PC-3 (cell line): ENCODE data around the gene PLEKHM3. TPM values are rescaled to one million over a fixed set of nuclear protein-coding genes. Genes with fewer than 3 reads are reported as not detected.

ENCODE experiments used
- ATAC-seq: fragments of 200-7000 bp; cut with Tn5 transposase; 2 replicates; pipeline ENCODE4 v1.9.1; 2020; ENCODE audit warnings: mild to moderate bottlenecking, moderate library complexity
- BruUV-seq: library from RNA; stranded (reverse); fragments of 400-500 nt; replicated peaks from 2 replicates; lab custom pipeline; 2021; lab: Mats Ljungman, UMichigan
- CTCF ChIA-PET: fragments of 300-600 bp; sonication (Branson Sonifier 250); formaldehyde crosslinking; loops from one replicate; lab custom pipeline; 2022; ENCODE audit warnings: antibody characterized with exemption; lab: Charles Lee
- POLR2A ChIA-PET: fragments of 300-600 bp; sonication (Branson Sonifier 250); formaldehyde crosslinking; loops from one replicate; lab custom pipeline; 2022; ENCODE audit warnings: antibody characterized with exemption; ENCODE audit not compliant: unreplicated experiment; lab: Charles Lee
- DNase-seq: peaks from one replicate; pipeline ENCODE4 v3.0.0-alpha.2; 2015
- H2AFZ ChIP-seq: fragments of 300-600 bp; sonication (generic); 2 replicates; pipeline ENCODE4 v1.6.0; 2016; ENCODE audit warnings: antibody characterized with exemption, low read length
- H3F3A ChIP-seq: fragments of 300-600 bp; sonication (generic); one replicate; pipeline ENCODE4 v1.6.0; 2017; ENCODE audit warnings: antibody characterized with exemption, low read length, control low read depth, mild to moderate bottlenecking; ENCODE audit not compliant: unreplicated experiment
- H3K27ac ChIP-seq: fragments of 300-600 bp; sonication (generic); 2 replicates; pipeline ENCODE4 v1.5.1; 2016; ENCODE audit warnings: mild to moderate bottlenecking, low read length
- H3K27me3 ChIP-seq: fragments of 300-600 bp; sonication (generic); 2 replicates; pipeline ENCODE4 v1.6.1; 2016; ENCODE audit warnings: low read length, mixed read lengths
- H3K36me3 ChIP-seq: fragments of 300-600 bp; sonication (generic); 2 replicates; pipeline ENCODE4 v1.6.1; 2016; ENCODE audit warnings: low read depth, mixed run types, low read length, mixed read lengths
- H3K4me1 ChIP-seq: fragments of 300-600 bp; sonication (generic); 2 replicates; pipeline ENCODE4 v1.5.1; 2016; ENCODE audit warnings: low read length; ENCODE audit not compliant: insufficient read depth
- H3K4me2 ChIP-seq: fragments of 300-600 bp; sonication (generic); 2 replicates; pipeline ENCODE4 v1.6.0; 2016; ENCODE audit warnings: low read length
- H3K4me3 ChIP-seq: fragments of 300-600 bp; sonication (generic); 2 replicates; pipeline ENCODE4 v1.5.1; 2016; ENCODE audit warnings: mild to moderate bottlenecking, low read length, mixed read lengths
- H3K79me2 ChIP-seq: fragments of 300-600 bp; sonication (generic); 2 replicates; pipeline ENCODE4 v1.6.1; 2017; ENCODE audit warnings: low read length, mixed read lengths
- H3K9ac ChIP-seq: fragments of 300-600 bp; sonication (generic); 2 replicates; pipeline ENCODE4 v1.6.0; 2016; ENCODE audit warnings: mild to moderate bottlenecking, low read length
- H3K9me2 ChIP-seq: fragments of 300-600 bp; sonication (generic); replicated peaks from 2 replicates; pipeline ENCODE4 v1.6.1; 2016; ENCODE audit warnings: mixed run types, low read length, mixed read lengths
- H3K9me3 ChIP-seq: fragments of 300-600 bp; sonication (generic); 2 replicates; pipeline ENCODE4 v1.6.1; 2016; ENCODE audit warnings: low read length, mixed read lengths
- H4K20me1 ChIP-seq: fragments of 300-600 bp; sonication (generic); 2 replicates; pipeline ENCODE4 v1.6.1; 2016; ENCODE audit warnings: low read length, mixed read lengths
- EZH2 ChIP-seq: fragments of 300-600 bp; sonication (generic); IDR thresholded peaks from one replicate; pipeline ENCODE4 v1.6.1; 2017; ENCODE audit warnings: antibody characterized with exemption, mild to moderate bottlenecking, low read length; ENCODE audit not compliant: unreplicated experiment
- EZH2phosphoT487 ChIP-seq: fragments of 300-600 bp; sonication (generic); IDR thresholded peaks from 2 replicates; pipeline ENCODE4 v1.6.1; 2018; ENCODE audit warnings: mild to moderate bottlenecking, antibody characterized with exemption, low read length, borderline replicate concordance
- intact Hi-C: fragments of 100-400 bp; cut with micrococcal nuclease; formaldehyde crosslinking; loops from 2 replicates; pipeline ENCODE4 v1.9.0; 2023
- total RNA-seq: library from RNA; depleted of rRNA; stranded (reverse); fragments of >200 nt; gene quantifications from 2 replicates; pipeline ENCODE4 v1.2.3, GENCODE V29; 2014
- TF ChIP-seq, protein P1 (sequence below): fragments of 300-600 bp; sonication (generic); conservative IDR thresholded peaks from 2 replicates; pipeline ENCODE4 v1.5.1; 2017; ENCODE audit warnings: antibody characterized with exemption, low read depth, mild to moderate bottlenecking, low read length

Gene PLEKHM3
- total RNA-seq, 1 experiment from 2014 or later, result 5.9 TPM

DNA sequence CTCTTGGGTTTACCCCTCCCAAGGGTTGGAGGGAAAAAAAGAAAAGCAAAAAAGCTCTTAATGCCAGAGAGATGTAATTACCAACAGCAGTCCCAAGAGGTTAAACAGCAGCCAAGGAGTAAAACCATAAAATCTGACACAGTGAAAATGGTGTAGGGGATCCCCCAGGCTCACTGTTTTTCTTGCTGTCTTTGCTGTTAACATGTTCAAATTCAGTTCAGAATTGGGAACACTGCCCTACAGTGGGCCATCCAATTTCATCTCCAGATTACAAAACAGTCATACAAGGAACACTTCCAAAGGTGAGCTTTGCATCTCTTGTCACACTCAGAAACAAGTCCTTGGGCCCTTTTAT lies 54.5 kb downstream of the PLEKHM3 start:
- Histone ChIP-seq H3F3A (no peaks in the 10 kb centered on the region), H3K27ac (no peak overlapping the region), H3K36me3 (no peaks in the 10 kb centered on the region), H2AFZ (no peak overlapping the region), H4K20me1 (no peaks in the 10 kb centered on the region), H3K9me3 (no peaks in the 10 kb centered on the region), H3K4me1 (no peaks in the 10 kb centered on the region), H3K27me3 (no peaks in the 10 kb centered on the region), H3K9me2 (no peaks in the 10 kb centered on the region), H3K4me2 (no peak overlapping the region), H3K79me2 (no peaks in the 10 kb centered on the region), H3K4me3 (no peak overlapping the region), H3K9ac (no peak overlapping the region)
- ChIA-PET CTCF (no interaction called here), POLR2A (no interaction called here)
- intact Hi-C loops, result loop anchor here (5.0 kb wide), 3 partner anchors 56 to 124 kb away; partner anchors contain the start of gene PLEKHM3
- no peak for ATAC-seq
- no TSS peak for BruUV-seq
- no peak for DNase-seq
- TF ChIP-seq EZH2 (no peak), EZH2phosphoT487 (no peak)
- TF ChIP-seq, protein P1, sequence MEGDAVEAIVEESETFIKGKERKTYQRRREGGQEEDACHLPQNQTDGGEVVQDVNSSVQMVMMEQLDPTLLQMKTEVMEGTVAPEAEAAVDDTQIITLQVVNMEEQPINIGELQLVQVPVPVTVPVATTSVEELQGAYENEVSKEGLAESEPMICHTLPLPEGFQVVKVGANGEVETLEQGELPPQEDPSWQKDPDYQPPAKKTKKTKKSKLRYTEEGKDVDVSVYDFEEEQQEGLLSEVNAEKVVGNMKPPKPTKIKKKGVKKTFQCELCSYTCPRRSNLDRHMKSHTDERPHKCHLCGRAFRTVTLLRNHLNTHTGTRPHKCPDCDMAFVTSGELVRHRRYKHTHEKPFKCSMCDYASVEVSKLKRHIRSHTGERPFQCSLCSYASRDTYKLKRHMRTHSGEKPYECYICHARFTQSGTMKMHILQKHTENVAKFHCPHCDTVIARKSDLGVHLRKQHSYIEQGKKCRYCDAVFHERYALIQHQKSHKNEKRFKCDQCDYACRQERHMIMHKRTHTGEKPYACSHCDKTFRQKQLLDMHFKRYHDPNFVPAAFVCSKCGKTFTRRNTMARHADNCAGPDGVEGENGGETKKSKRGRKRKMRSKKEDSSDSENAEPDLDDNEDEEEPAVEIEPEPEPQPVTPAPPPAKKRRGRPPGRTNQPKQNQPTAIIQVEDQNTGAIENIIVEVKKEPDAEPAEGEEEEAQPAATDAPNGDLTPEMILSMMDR, result no peak

DNA sequence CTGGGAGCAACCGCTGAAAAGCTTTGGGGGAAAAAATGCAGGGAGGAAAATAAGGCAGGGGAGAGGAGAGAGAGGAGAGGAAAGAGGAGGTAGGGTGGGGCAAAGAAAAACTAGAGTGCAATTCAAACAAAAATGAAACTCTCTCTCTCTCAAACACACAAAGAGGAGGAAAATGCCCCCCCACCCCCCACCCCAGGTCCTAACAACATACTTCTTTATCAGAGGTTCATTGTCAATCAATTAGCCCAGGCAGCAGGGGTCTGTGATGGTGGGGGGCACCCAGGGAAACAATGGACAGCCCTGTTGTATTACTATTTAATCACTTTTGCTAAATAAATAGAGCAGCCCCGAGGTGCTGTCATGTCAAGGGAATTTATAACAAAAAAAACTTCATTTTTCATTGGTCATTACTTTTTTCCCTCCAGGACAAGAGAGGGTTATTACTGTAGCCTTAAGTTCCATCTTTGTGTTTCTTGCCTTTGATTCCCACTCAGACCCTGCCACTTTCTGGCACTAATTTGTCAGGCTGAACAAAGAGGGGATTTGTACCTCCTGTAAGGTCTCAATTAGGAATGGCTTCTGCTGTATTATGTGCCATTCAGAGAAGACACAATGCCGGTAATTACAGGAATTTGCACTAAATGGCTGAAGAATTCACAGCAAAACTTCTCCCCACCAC lies 55.0 kb downstream of the PLEKHM3 start:
- TF ChIP-seq, protein P1, result no peak
- no peak for TF ChIP-seq EZH2
- TF ChIP-seq EZH2phosphoT487, result no peak
- no TSS peak for BruUV-seq
- Histone ChIP-seq H3K9me3 (no peaks in the 10 kb centered on the region), H3K79me2 (no peaks in the 10 kb centered on the region), H3K4me1 (no peaks in the 10 kb centered on the region), H3K4me3 (no peak overlapping the region), H4K20me1 (no peaks in the 10 kb centered on the region), H3K36me3 (no peaks in the 10 kb centered on the region), H2AFZ (no peak overlapping the region), H3K27ac (no peak overlapping the region), H3K27me3 (no peaks in the 10 kb centered on the region), H3F3A (no peaks in the 10 kb centered on the region), H3K4me2 (no peak overlapping the region), H3K9ac (no peak overlapping the region), H3K9me2 (no peaks in the 10 kb centered on the region)
- intact Hi-C loops, result loop anchor here (5.0 kb wide), 3 partner anchors 57 to 123 kb away; partner anchors contain the start of gene PLEKHM3
- ATAC-seq (no peak; the same call in 1 of the 2 replicates), DNase-seq (no peak)
- ChIA-PET CTCF (interaction anchor here (1.1 kb wide), 1 partner anchor 70 kb away, joined by 4 read pairs; no protein-coding TSS in a partner anchor), POLR2A (no interaction called here)

DNA sequence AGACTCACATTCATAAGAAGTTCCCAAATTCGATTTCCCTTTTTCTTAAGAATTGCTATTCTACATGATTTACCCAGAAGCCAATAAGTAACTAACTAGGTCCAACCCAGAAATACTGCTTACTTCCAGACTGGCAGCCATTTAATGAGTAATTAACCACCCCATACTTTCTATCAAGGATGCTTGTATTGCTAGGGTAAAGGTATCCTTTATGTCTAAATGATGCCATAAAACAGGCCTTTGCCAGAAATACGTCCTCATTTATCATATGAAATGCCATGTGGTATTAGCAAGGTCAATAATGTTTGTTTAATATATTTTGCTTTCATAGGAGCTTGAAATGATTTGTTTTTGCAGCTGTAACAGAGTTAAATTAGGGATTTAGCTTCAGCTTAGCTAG lies 56.1 kb downstream of the PLEKHM3 start:
- Histone ChIP-seq H4K20me1 (no peaks in the 10 kb centered on the region), H3K4me1 (no peaks in the 10 kb centered on the region), H3K4me3 (no peak overlapping the region), H3K27me3 (no peaks in the 10 kb centered on the region), H3K36me3 (no peaks in the 10 kb centered on the region), H3K9me2 (no peaks in the 10 kb centered on the region), H3K27ac (no peak overlapping the region), H3K4me2 (no peak overlapping the region), H3F3A (no peaks in the 10 kb centered on the region), H3K9me3 (no peaks in the 10 kb centered on the region), H3K9ac (no peak overlapping the region), H3K79me2 (no peaks in the 10 kb centered on the region), H2AFZ (no peak overlapping the region)
- no peak for ATAC-seq
- ChIA-PET POLR2A (no interaction called here), CTCF (interaction anchor here (1.1 kb wide), 1 partner anchor 71 kb away, joined by 4 read pairs; no protein-coding TSS in a partner anchor)
- no TSS peak for BruUV-seq
- no peak for DNase-seq
- TF ChIP-seq EZH2phosphoT487 (no peak), EZH2 (no peak)
- TF ChIP-seq, protein P1, result no peak
- intact Hi-C loops, result no loop called here
